IPS DF 6.9 (cell line): ENCODE measurements around the gene PAX8.
"Not testable (repeated sequence)": the region's sequence is repeated elsewhere in the genome, so short reads cannot be mapped to it uniquely, and the experiment has no call there.

Source experiments
- DNase-seq: peaks from one replicate; pipeline ENCODE4 v3.0.0-alpha.2; 2013; ENCODE audit warnings: low read depth, low spot score
- H3K27ac ChIP-seq: one replicate; pipeline ENCODE4 v1.5.1; 2013; ENCODE audit warnings: low read length, control low read depth
- H3K27me3 ChIP-seq: 2 replicates; pipeline ENCODE4 v1.6.1; 2013; ENCODE audit warnings: mild to moderate bottlenecking, low read length; ENCODE audit not compliant: control insufficient read depth, insufficient read depth
- H3K36me3 ChIP-seq: 2 replicates; pipeline ENCODE4 v1.6.1; 2013; ENCODE audit warnings: low read length; ENCODE audit not compliant: control insufficient read depth, insufficient read depth
- H3K4me1 ChIP-seq: 2 replicates; pipeline ENCODE4 v1.6.1; 2013; ENCODE audit warnings: low read length; ENCODE audit not compliant: control insufficient read depth, insufficient read depth
- H3K4me3 ChIP-seq: 2 replicates; pipeline ENCODE4 v1.5.1; 2013; ENCODE audit warnings: mild to moderate bottlenecking, low read length
- H3K9me3 ChIP-seq: 2 replicates; pipeline ENCODE4 v1.6.1; 2013; ENCODE audit warnings: low read length, inconsistent platforms; ENCODE audit not compliant: control insufficient read depth, insufficient read depth
- WGBS: extraction: QIAGEN DNeasy Blood & Tissue Kit; methylation state at CpG from one replicate; pipeline ENCODE4 v1.1.7; 2013; ENCODE audit warnings: mixed read lengths, missing lambda C conversion rate; ENCODE audit not compliant: insufficient read length, insufficient coverage; 5-methylcytosine and 5-hydroxymethylcytosine counted together

PAX8 gene

GRCh38 chr2:113311191-113311590 is 32.5 kb upstream of the PAX8 start:
- DNase-seq, H3K4me3 ChIP-seq, H3K4me1 ChIP-seq, H3K27me3 ChIP-seq, H3K9me3 ChIP-seq, H3K36me3 ChIP-seq, H3K27ac ChIP-seq: not testable (repeated sequence)
- WGBS, result no CpG with 5 or more reads among the region's 3 CpGs

GRCh38 chr2:113309655-113310387 is 31.1 kb upstream of the PAX8 start:
- no peaks in the 10 kb centered on the region for H3K9me3 ChIP-seq
- no peaks in the 10 kb centered on the region for H3K36me3 ChIP-seq
- H3K4me3 ChIP-seq, result no peak overlapping the region
- DNase-seq, result no peak
- H3K4me1 ChIP-seq, result no peaks in the 10 kb centered on the region
- no peaks in the 10 kb centered on the region for H3K27me3 ChIP-seq
- no peak overlapping the region for H3K27ac ChIP-seq
- no CpG with 5 or more reads among the region's 6 CpGs for WGBS

- not testable (repeated sequence) for H3K4me3 ChIP-seq, H3K4me1 ChIP-seq, H3K27ac ChIP-seq, H3K36me3 ChIP-seq, H3K9me3 ChIP-seq, H3K27me3 ChIP-seq, DNase-seq
Observed at GRCh38 chr2:113308784-113309183, 30.1 kb upstream of the PAX8 start.

GRCh38 chr2:113306207-113306606 is 27.5 kb upstream of the PAX8 start:
- H3K27me3 ChIP-seq, H3K4me1 ChIP-seq, H3K27ac ChIP-seq, H3K36me3 ChIP-seq, H3K4me3 ChIP-seq, H3K9me3 ChIP-seq, DNase-seq: not testable (repeated sequence)
- no CpG with 5 or more reads among the region's 4 CpGs for WGBS

- no CpG with 5 or more reads among the region's 15 CpGs for WGBS
- H3K36me3 ChIP-seq, H3K9me3 ChIP-seq, H3K4me1 ChIP-seq, H3K27me3 ChIP-seq, H3K27ac ChIP-seq, H3K4me3 ChIP-seq, DNase-seq: not testable (repeated sequence)
Observed at GRCh38 chr2:113305749-113306148, 27.0 kb upstream of the PAX8 start.

GRCh38 chr2:113305146-113305545 is 26.4 kb upstream of the PAX8 start:
- H3K36me3 ChIP-seq, result no peaks in the 10 kb centered on the region
- H3K9me3 ChIP-seq, result no peaks in the 10 kb centered on the region
- DNase-seq, result no peak
- H3K27ac ChIP-seq, result no peak overlapping the region
- no peaks in the 10 kb centered on the region for H3K4me1 ChIP-seq
- H3K4me3 ChIP-seq, result no peak overlapping the region
- WGBS, result no CpG with 5 or more reads among the region's 6 CpGs
- no peaks in the 10 kb centered on the region for H3K27me3 ChIP-seq

- Histone ChIP-seq H3K4me3 (no peak overlapping the region), H3K27ac (no peak overlapping the region), H3K9me3 (no peaks in the 10 kb centered on the region), H3K4me1 (no peaks in the 10 kb centered on the region), H3K27me3 (no peaks in the 10 kb centered on the region), H3K36me3 (no peaks in the 10 kb centered on the region)
- no CpG with 5 or more reads among the region's 6 CpGs for WGBS
- no peak for DNase-seq
Observed at GRCh38 chr2:113304702-113305101, 26.0 kb upstream of the PAX8 start.

GRCh38 chr2:113302216-113302980 is 23.7 kb upstream of the PAX8 start:
- not testable (repeated sequence) for H3K27me3 ChIP-seq, H3K36me3 ChIP-seq, H3K27ac ChIP-seq, H3K4me1 ChIP-seq, H3K4me3 ChIP-seq, H3K9me3 ChIP-seq, DNase-seq
- WGBS, result no CpG with 5 or more reads among the region's 9 CpGs

- H3K4me1 ChIP-seq, result no peaks in the 10 kb centered on the region
- H3K4me3 ChIP-seq, result no peak overlapping the region
- DNase-seq, result no peak
- H3K27ac ChIP-seq, result no peak overlapping the region
- no peaks in the 10 kb centered on the region for H3K27me3 ChIP-seq
- WGBS, result no CpG with 5 or more reads among the region's 4 CpGs
- no peaks in the 10 kb centered on the region for H3K36me3 ChIP-seq
- no peaks in the 10 kb centered on the region for H3K9me3 ChIP-seq
Observed at GRCh38 chr2:113300281-113300680, 21.6 kb upstream of the PAX8 start.

- DNase-seq, result no peak
- Histone ChIP-seq H3K4me3 (no peak overlapping the region), H3K9me3 (no peaks in the 10 kb centered on the region), H3K27ac (no peak overlapping the region), H3K36me3 (no peaks in the 10 kb centered on the region), H3K27me3 (peaks cover 4% of the 10 kb centered on the region; the same call in 1 of the 2 replicates), H3K4me1 (no peaks in the 10 kb centered on the region)
- no CpG with 5 or more reads among the region's 2 CpGs for WGBS
Observed at GRCh38 chr2:113298176-113298575, 19.5 kb upstream of the PAX8 start.

- WGBS, result no CpG with 5 or more reads among the region's 2 CpGs
- H3K9me3 ChIP-seq, DNase-seq, H3K27ac ChIP-seq, H3K4me1 ChIP-seq, H3K36me3 ChIP-seq, H3K4me3 ChIP-seq, H3K27me3 ChIP-seq: not testable (repeated sequence)
Observed at GRCh38 chr2:113297590-113297989, 18.9 kb upstream of the PAX8 start.
